Measurements from ENCODE around the gene ADORA2A. TPM values are rescaled to one million over a fixed set of nuclear protein-coding genes. Genes with fewer than 3 reads are reported as not detected.

ADORA2A gene
- polyA plus RNA-seq, 1 experiment, result 2.8 TPM

DNA sequence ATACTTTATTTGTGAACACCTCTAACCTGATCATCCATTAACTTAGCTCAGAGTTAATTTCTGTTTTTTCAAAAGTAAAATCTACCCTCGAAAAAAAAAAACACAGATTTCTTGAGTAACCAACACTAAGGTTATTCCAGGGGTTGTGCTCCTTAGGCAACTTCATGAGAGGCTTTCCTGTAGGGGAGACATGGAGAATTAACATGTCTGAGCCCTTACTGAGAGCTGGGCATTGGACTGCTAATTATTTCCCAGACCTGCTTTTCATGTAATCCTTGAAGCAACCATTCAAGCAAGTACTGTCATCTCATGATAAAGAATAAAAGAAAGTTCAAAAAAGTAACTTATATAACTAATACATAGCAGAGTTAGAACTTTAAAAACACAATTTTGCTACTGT is 54.2 kb downstream of the ADORA2A start:
- POLR2A ChIA-PET, result no interaction called here
- CTCF ChIA-PET, result interaction anchor here (0.9 kb wide), 1 partner anchor 33 kb away, joined by 3 read pairs; no protein-coding TSS in a partner anchor
- Histone ChIP-seq H3K27me3 (ENCODE audit: control insufficient read depth, insufficient read depth, low read length) (no peaks in the 10 kb centered on the region), H3K36me3 (ENCODE audit: control insufficient read depth, insufficient read depth, low read length) (no peaks in the 10 kb centered on the region), H3K4me3 (ENCODE audit: low read depth, low read length) (no peak overlapping the region)
- TF ChIP-seq CTCF (IDR thresholded peaks at IDR 0.05; ENCODE audit: insufficient read depth, low read depth, low read length), result no peak
- DNase-seq (ENCODE audit: low read depth), result no peak

DNA sequence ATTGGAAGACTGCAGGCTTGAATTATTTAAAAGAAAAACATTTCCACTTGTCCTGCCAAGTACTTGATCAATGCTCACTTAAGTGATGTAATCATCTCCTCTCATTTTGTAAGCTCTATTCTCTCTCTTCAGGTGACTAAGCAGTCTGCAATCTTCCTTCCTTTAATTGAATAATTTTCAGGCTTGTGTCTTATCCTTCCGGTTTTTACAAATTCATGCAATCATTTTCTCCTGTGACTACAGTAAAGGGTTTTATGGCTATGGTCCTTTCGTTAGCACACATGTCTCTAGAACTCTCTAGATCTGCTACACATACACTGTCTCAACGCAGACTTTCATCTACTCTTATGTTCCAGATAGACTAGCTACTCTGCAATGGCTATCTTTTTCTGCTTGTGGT is 55.2 kb downstream of the ADORA2A start:
- peak; percentile 54 for DNase-seq (ENCODE audit: low read depth)
- POLR2A ChIA-PET, result no interaction called here
- CTCF ChIA-PET, result interaction anchor here (0.8 to 1.6 kb wide), 8 partner anchors 8 to 62 kb away, joined by 3 to 7 read pairs (median 4); no protein-coding TSS in a partner anchor
- H3K4me3 ChIP-seq (ENCODE audit: low read depth, low read length), result no peak overlapping the region
- H3K27me3 ChIP-seq (ENCODE audit: control insufficient read depth, insufficient read depth, low read length), result no peaks in the 10 kb centered on the region
- H3K36me3 ChIP-seq (ENCODE audit: control insufficient read depth, insufficient read depth, low read length), result no peaks in the 10 kb centered on the region
- no peak for TF ChIP-seq CTCF (IDR thresholded peaks at IDR 0.05; ENCODE audit: insufficient read depth, low read depth, low read length)

DNA sequence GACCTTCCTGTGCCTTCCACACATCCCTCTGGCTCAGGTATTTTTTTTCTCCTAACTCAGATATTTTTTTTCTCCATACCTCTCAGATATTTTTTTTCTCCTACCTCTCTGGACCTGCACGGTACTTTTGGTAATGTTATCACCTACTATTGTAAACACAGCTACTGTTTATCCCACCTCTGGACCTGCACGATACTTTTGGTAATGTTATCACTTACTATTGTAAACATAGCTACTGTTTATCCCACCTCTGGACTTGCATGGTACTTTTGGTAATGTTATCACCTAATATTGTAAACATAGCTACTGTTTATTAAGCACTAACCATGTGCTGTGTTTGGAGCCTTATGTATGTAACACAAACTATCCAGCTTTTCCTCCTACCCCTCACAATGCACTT is 55.6 kb downstream of the ADORA2A start:
- ChIA-PET CTCF (interaction anchor here (0.8 to 1.6 kb wide), 7 partner anchors 8 to 62 kb away, joined by 3 to 7 read pairs (median 4); no protein-coding TSS in a partner anchor), POLR2A (no interaction called here)
- no peak for TF ChIP-seq CTCF (IDR thresholded peaks at IDR 0.05; ENCODE audit: insufficient read depth, low read depth, low read length)
- Histone ChIP-seq H3K36me3 (ENCODE audit: control insufficient read depth, insufficient read depth, low read length) (no peaks in the 10 kb centered on the region), H3K4me3 (ENCODE audit: low read depth, low read length) (no peak overlapping the region), H3K27me3 (ENCODE audit: control insufficient read depth, insufficient read depth, low read length) (no peaks in the 10 kb centered on the region)
- DNase-seq (ENCODE audit: low read depth), result no peak

DNA sequence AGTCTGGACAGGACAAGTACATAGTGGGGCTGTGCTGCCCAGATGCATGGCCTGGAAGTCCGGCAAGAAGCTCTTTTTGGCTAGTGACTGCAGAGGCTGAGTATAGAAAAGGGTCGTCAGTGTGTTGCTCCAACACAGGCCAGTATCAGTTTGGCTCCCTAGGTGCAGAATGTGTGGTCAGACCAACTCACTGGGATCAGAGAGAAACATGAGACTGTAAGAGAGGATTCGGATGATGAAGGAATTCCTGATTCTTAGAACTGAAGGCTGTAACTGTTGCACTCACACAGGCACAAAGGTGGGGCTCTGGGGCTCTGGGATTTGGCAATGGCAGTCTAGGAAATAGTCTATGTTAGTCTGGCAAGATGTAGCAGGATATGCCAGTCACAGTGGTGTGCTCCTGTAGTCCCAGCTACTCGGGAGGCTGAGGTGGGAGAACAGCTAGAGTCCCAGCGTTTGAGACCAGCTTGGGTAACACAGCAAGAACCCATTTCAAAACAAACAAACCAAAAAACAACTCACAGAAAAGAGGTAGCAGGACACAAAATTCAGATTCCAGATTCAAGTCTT is 56.7 kb downstream of the ADORA2A start:
- CTCF ChIA-PET, result interaction anchor here (0.6 to 1.5 kb wide), 4 partner anchors 9 to 152 kb away, joined by 3 to 7 read pairs (median 4); no protein-coding TSS in a partner anchor
- no peak for TF ChIP-seq CTCF (IDR thresholded peaks at IDR 0.05; ENCODE audit: insufficient read depth, low read depth, low read length)

GRCh38 chr22:24485170-24485569 is 57.8 kb downstream of the ADORA2A start:
- Histone ChIP-seq H3K36me3 (ENCODE audit: control insufficient read depth, insufficient read depth, low read length) (no peaks in the 10 kb centered on the region), H3K27me3 (ENCODE audit: control insufficient read depth, insufficient read depth, low read length) (no peaks in the 10 kb centered on the region), H3K4me3 (ENCODE audit: low read depth, low read length) (no peak overlapping the region)
- TF ChIP-seq CTCF (IDR thresholded peaks at IDR 0.05; ENCODE audit: insufficient read depth, low read depth, low read length), result no peak
- ChIA-PET POLR2A (no interaction called here), CTCF (interaction anchor here (1.1 to 1.5 kb wide), 2 partner anchors 61 to 63 kb away, joined by 3 read pairs; no protein-coding TSS in a partner anchor)
- no peak for DNase-seq (ENCODE audit: low read depth)

More for the DNA sequence above, 56.7 kb downstream of the ADORA2A start:
- DNase-seq (ENCODE audit: low read depth), result no peak
- POLR2A ChIA-PET, result no interaction called here
- Histone ChIP-seq H3K27me3 (ENCODE audit: control insufficient read depth, insufficient read depth, low read length) (no peaks in the 10 kb centered on the region), H3K4me3 (ENCODE audit: low read depth, low read length) (no peak overlapping the region), H3K36me3 (ENCODE audit: control insufficient read depth, insufficient read depth, low read length) (no peaks in the 10 kb centered on the region)

All from BJ (cell line).